ENCODE results near the gene JMJD1C. TPM values are rescaled to one million over a fixed set of nuclear protein-coding genes. Genes with fewer than 3 reads are reported as not detected.

Gene JMJD1C
- total RNA-seq, 1 experiment from 2014 or later = 66.3 TPM

- Histone ChIP-seq H3K9me2 (ENCODE audit: insufficient read depth) (no peaks in the 10 kb centered on the region), H3K4me3 (replicated peaks in 1 of 2; ENCODE audit: low read depth in 1 of 2, low read length in 2 of 2) (peak overlapping the region; percentile 92 to 96), H3K4me2 (ENCODE audit: low read length) (peak overlapping the region; percentile 94), H4K20me1 (ENCODE audit: insufficient read depth) (no peaks in the 10 kb centered on the region), H3K27me3 (ENCODE audit: insufficient read depth, low read length) (no peaks in the 10 kb centered on the region), H3K79me2 (ENCODE audit: insufficient read depth, low read length) (peaks cover 55% of the 10 kb centered on the region), H3K9ac (ENCODE audit: low read length) (peak overlapping the region; percentile 94), H3K4me1 (ENCODE audit: control insufficient read depth in 1 of 2, insufficient read depth in 2 of 2, low read length in 2 of 2) (peaks cover 2 to 19% of the 10 kb centered on the region in 2 experiments; a peak in 3 of 4 replicates), H3K27ac (ENCODE audit: low read depth, low read length) (peak overlapping the region; percentile 62), H3K9me3 (ENCODE audit: control insufficient read depth in 1 of 2, insufficient read depth in 1 of 2, low read depth in 1 of 2, low read length in 2 of 2) (no peaks in the 10 kb centered on the region), H3K36me3 (ENCODE audit: control insufficient read depth in 1 of 2, insufficient read depth in 2 of 2, low read length in 2 of 2) (no peaks in the 10 kb centered on the region), H2AFZ (ENCODE audit: low read depth, low read length, poor library complexity, severe bottlenecking) (no peak overlapping the region)
- no peak for DNase-seq (ENCODE audit: low read depth, low spot score)
- ChIA-PET RAD21 (ENCODE audit: low non-redundant PET in 1 of 2, low total read pairs in 2 of 2, uncharacterized antibody in 2 of 2, unreplicated experiment in 2 of 2) (no interaction called here), CTCF (no interaction called here), POLR2A (interaction anchor here (1.2 to 1.5 kb wide), 4 partner anchors 8 to 50 kb away, joined by 3 to 4 read pairs (median 4); no protein-coding TSS in a partner anchor)
- no peak for ATAC-seq
- BruUV-seq (replicated peaks) = no TSS peak
- intact Hi-C loops (cut with micrococcal nuclease) = loop anchor here (5.0 kb wide), 1 partner anchor 317 kb away; the partner anchor contains the start of gene EGR2
- no peak for TF ChIP-seq CBX3 (IDR thresholded peaks at IDR 0.05; ENCODE audit: low read depth)
- 0 out of 2 replicates have a peak, but pooled peaks have one; percentile 14 for TF ChIP-seq SIN3A (IDR thresholded peaks at IDR 0.05; ENCODE audit: low read depth)
These were observed 331.8 kb downstream of the JMJD1C start for GRCh38 chr10:63133821-63134557.

- H3K27me3 ChIP-seq (ENCODE audit: insufficient read depth, low read length) = no peaks in the 10 kb centered on the region
- no TSS peak for BruUV-seq (replicated peaks)
- H3K9me2 ChIP-seq (ENCODE audit: insufficient read depth) = no peaks in the 10 kb centered on the region
- peak within 1 kb of the TSS; percentile 94 for H3K4me2 ChIP-seq (ENCODE audit: low read length)
- peaks cover 50% of the 10 kb centered on the region for H3K79me2 ChIP-seq (ENCODE audit: insufficient read depth, low read length)
- peak within 1 kb of the TSS; percentile 92 to 96 for H3K4me3 ChIP-seq (replicated peaks in 1 of 2; ENCODE audit: low read depth in 1 of 2, low read length in 2 of 2)
- H3K4me1 ChIP-seq (ENCODE audit: control insufficient read depth in 1 of 2, insufficient read depth in 2 of 2, low read length in 2 of 2) = peaks cover 2 to 19% of the 10 kb centered on the region in 2 experiments; a peak in 3 of 4 replicates
- no peaks in the 10 kb centered on the region for H3K36me3 ChIP-seq (ENCODE audit: control insufficient read depth in 1 of 2, insufficient read depth in 2 of 2, low read length in 2 of 2)
- peak within 1 kb of the TSS; percentile 16 for H2AFZ ChIP-seq (ENCODE audit: low read depth, low read length, poor library complexity, severe bottlenecking)
- H4K20me1 ChIP-seq (ENCODE audit: insufficient read depth) = no peaks in the 10 kb centered on the region
- ATAC-seq = peak; percentile 96
- H3K9me3 ChIP-seq (ENCODE audit: control insufficient read depth in 1 of 2, insufficient read depth in 1 of 2, low read depth in 1 of 2, low read length in 2 of 2) = no peaks in the 10 kb centered on the region
- ChIA-PET RAD21 (ENCODE audit: low non-redundant PET in 1 of 2, low total read pairs in 2 of 2, uncharacterized antibody in 2 of 2, unreplicated experiment in 2 of 2) (no interaction called here), POLR2A (interaction anchor here (1.2 to 1.5 kb wide), 5 partner anchors 9 to 49 kb away, joined by 3 to 4 read pairs (median 4); no protein-coding TSS in a partner anchor), CTCF (interaction anchor here (0.8 to 1.0 kb wide), 3 partner anchors 34 to 633 kb away, joined by 3 read pairs; no protein-coding TSS in a partner anchor)
- intact Hi-C loops (cut with micrococcal nuclease) = loop anchor here (5.0 kb wide), 1 partner anchor 316 kb away; the partner anchor contains the start of gene EGR2
- peak; percentile 98 for DNase-seq (ENCODE audit: low read depth, low spot score)
- peak within 1 kb of the TSS; percentile 62 for H3K27ac ChIP-seq (ENCODE audit: low read depth, low read length)
- H3K9ac ChIP-seq (ENCODE audit: low read length) = peak within 1 kb of the TSS; percentile 94
- peak; percentile 58 for TF ChIP-seq YY1 (IDR thresholded peaks at IDR 0.05; ENCODE audit: extremely low read depth, insufficient replicate concordance, low read depth, low read length)
- peak; percentile 95 for TF ChIP-seq ZBTB33 (IDR thresholded peaks at IDR 0.05; ENCODE audit: extremely low read depth, insufficient replicate concordance, low read length)
- TF ChIP-seq POLR2AphosphoS5 (IDR thresholded peaks at IDR 0.05; ENCODE audit: low read depth, low read length) = peak; percentile 99
- TF ChIP-seq JUND (IDR thresholded peaks at IDR 0.05) = 0 out of 2 replicates have a peak, but pooled peaks have one; percentile 21
- peak; percentile 61 for TF ChIP-seq TCF7L2 (IDR thresholded peaks at IDR 0.05; ENCODE audit: borderline replicate concordance, extremely low read depth, insufficient read depth, insufficient read length)
- 0 out of 2 replicates have a peak, but pooled peaks have one; percentile 2 for TF ChIP-seq RAD21 (IDR thresholded peaks at IDR 0.05; ENCODE audit: low read depth)
- no peak for TF ChIP-seq REST (IDR thresholded peaks at IDR 0.05; ENCODE audit: low read depth)
- peak; percentile 99 for TF ChIP-seq CBX3 (IDR thresholded peaks at IDR 0.05; ENCODE audit: low read depth)
- peak; percentile 61 for TF ChIP-seq ELF1 (IDR thresholded peaks at IDR 0.05; ENCODE audit: borderline replicate concordance, low read depth)
These were observed 332.5 kb downstream of the JMJD1C start, which contains the start of gene NRBF2 for GRCh38 chr10:63133056-63133820. TSS of gene NRBF2 (plus strand) at chr10:63133328. CDS start at chr10:63133471, 143 bp downstream.

Measured in HCT116 (cell line).